ENCODE results near the gene JOSD2. TPM values are rescaled to one million over a fixed set of nuclear protein-coding genes. Genes with fewer than 3 reads are reported as not detected.

JOSD2 gene
- total and polyA plus RNA-seq, 9 of the 15 experiments (the other 6 are each of a cell fraction or from before 2014, with no cell fraction given): 0.06 to 14.4 (median 3.1) TPM

DNA sequence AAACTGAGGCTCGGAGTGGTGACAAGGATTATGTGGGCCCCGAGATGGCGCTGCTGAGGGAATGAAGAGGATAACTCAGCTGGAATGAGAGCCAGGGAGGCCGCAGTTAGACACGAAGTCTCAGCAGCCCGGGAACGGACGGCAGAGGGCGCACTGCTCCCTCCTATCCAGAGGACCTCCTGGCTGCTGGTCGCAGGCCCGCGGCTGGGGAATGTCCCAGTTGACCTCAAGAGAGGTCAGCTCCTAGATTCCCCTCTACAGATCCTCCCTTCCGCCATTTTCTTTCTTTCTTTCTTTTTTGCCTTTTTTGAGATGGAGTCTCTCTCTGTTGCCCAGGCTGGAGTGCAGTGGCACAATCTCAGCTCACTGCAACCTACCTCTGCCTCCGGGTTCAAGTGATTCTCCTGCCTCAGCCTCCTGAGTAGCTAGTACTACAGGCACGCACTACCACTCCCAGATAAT lies 26.8 kb upstream of the JOSD2 start (continued):
- TF ChIP-seq, protein P1, sequence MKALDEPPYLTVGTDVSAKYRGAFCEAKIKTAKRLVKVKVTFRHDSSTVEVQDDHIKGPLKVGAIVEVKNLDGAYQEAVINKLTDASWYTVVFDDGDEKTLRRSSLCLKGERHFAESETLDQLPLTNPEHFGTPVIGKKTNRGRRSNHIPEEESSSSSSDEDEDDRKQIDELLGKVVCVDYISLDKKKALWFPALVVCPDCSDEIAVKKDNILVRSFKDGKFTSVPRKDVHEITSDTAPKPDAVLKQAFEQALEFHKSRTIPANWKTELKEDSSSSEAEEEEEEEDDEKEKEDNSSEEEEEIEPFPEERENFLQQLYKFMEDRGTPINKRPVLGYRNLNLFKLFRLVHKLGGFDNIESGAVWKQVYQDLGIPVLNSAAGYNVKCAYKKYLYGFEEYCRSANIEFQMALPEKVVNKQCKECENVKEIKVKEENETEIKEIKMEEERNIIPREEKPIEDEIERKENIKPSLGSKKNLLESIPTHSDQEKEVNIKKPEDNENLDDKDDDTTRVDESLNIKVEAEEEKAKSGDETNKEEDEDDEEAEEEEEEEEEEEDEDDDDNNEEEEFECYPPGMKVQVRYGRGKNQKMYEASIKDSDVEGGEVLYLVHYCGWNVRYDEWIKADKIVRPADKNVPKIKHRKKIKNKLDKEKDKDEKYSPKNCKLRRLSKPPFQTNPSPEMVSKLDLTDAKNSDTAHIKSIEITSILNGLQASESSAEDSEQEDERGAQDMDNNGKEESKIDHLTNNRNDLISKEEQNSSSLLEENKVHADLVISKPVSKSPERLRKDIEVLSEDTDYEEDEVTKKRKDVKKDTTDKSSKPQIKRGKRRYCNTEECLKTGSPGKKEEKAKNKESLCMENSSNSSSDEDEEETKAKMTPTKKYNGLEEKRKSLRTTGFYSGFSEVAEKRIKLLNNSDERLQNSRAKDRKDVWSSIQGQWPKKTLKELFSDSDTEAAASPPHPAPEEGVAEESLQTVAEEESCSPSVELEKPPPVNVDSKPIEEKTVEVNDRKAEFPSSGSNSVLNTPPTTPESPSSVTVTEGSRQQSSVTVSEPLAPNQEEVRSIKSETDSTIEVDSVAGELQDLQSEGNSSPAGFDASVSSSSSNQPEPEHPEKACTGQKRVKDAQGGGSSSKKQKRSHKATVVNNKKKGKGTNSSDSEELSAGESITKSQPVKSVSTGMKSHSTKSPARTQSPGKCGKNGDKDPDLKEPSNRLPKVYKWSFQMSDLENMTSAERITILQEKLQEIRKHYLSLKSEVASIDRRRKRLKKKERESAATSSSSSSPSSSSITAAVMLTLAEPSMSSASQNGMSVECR (CRISPR knock-in tag; IDR thresholded peaks at IDR 0.05): no peak
- TF ChIP-seq NCOA6 (IDR thresholded peaks at IDR 0.05) (no peak), ZFP30 (CRISPR knock-in tag; IDR thresholded peaks at IDR 0.05; ENCODE audit: borderline replicate concordance) (no peak), JUND (IDR thresholded peaks at IDR 0.05; ENCODE audit: borderline replicate concordance, low read depth, low read length) (peak; percentile 56), JUND (tag; IDR thresholded peaks at IDR 0.05; ENCODE audit: borderline replicate concordance, low read depth, low read length) (no peak; the same call in 2 of the 3 replicates), CBX3 (IDR thresholded peaks at IDR 0.05; ENCODE audit: borderline replicate concordance in 1 of 2, low read length in 2 of 2) (no peak), ZBTB17 (CRISPR knock-in tag; IDR thresholded peaks at IDR 0.05) (0 out of 2 replicates have a peak, but pooled peaks have one; percentile 43), RHOXF2B (CRISPR knock-in tag; conservative IDR thresholded peaks at IDR 0.05) (no peak), ZBED1 (IDR thresholded peaks at IDR 0.05) (no peak), NR4A1 (CRISPR knock-in tag; IDR thresholded peaks at IDR 0.05) (no peak), NR4A1 (tag; IDR thresholded peaks at IDR 0.05) (peak; percentile 67; the same call in 1 of the 2 replicates), MCM2 (IDR thresholded peaks at IDR 0.05; ENCODE audit: low read depth) (no peak)
- TF ChIP-seq, protein P2, sequence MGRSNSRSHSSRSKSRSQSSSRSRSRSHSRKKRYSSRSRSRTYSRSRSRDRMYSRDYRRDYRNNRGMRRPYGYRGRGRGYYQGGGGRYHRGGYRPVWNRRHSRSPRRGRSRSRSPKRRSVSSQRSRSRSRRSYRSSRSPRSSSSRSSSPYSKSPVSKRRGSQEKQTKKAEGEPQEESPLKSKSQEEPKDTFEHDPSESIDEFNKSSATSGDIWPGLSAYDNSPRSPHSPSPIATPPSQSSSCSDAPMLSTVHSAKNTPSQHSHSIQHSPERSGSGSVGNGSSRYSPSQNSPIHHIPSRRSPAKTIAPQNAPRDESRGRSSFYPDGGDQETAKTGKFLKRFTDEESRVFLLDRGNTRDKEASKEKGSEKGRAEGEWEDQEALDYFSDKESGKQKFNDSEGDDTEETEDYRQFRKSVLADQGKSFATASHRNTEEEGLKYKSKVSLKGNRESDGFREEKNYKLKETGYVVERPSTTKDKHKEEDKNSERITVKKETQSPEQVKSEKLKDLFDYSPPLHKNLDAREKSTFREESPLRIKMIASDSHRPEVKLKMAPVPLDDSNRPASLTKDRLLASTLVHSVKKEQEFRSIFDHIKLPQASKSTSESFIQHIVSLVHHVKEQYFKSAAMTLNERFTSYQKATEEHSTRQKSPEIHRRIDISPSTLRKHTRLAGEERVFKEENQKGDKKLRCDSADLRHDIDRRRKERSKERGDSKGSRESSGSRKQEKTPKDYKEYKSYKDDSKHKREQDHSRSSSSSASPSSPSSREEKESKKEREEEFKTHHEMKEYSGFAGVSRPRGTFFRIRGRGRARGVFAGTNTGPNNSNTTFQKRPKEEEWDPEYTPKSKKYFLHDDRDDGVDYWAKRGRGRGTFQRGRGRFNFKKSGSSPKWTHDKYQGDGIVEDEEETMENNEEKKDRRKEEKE (IDR thresholded peaks at IDR 0.05; ENCODE audit: borderline replicate concordance in 1 of 2, control insufficient read depth in 1 of 2, low read depth in 2 of 2, low read length in 1 of 2): peak in 1 of 2 experiments; percentile 77; a peak in 1 of 4 replicates
- TF ChIP-seq, protein P3, sequence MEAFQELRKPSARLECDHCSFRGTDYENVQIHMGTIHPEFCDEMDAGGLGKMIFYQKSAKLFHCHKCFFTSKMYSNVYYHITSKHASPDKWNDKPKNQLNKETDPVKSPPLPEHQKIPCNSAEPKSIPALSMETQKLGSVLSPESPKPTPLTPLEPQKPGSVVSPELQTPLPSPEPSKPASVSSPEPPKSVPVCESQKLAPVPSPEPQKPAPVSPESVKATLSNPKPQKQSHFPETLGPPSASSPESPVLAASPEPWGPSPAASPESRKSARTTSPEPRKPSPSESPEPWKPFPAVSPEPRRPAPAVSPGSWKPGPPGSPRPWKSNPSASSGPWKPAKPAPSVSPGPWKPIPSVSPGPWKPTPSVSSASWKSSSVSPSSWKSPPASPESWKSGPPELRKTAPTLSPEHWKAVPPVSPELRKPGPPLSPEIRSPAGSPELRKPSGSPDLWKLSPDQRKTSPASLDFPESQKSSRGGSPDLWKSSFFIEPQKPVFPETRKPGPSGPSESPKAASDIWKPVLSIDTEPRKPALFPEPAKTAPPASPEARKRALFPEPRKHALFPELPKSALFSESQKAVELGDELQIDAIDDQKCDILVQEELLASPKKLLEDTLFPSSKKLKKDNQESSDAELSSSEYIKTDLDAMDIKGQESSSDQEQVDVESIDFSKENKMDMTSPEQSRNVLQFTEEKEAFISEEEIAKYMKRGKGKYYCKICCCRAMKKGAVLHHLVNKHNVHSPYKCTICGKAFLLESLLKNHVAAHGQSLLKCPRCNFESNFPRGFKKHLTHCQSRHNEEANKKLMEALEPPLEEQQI (IDR thresholded peaks at IDR 0.05): no peak
- TF ChIP-seq, protein P4, sequence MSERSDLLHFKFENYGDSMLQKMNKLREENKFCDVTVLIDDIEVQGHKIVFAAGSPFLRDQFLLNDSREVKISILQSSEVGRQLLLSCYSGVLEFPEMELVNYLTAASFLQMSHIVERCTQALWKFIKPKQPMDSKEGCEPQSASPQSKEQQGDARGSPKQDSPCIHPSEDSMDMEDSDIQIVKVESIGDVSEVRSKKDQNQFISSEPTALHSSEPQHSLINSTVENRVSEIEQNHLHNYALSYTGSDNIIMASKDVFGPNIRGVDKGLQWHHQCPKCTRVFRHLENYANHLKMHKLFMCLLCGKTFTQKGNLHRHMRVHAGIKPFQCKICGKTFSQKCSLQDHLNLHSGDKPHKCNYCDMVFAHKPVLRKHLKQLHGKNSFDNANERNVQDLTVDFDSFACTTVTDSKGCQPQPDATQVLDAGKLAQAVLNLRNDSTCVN (CRISPR knock-in tag; IDR thresholded peaks at IDR 0.05): 0 out of 2 replicates have a peak, but pooled peaks have one; percentile 24
- TF ChIP-seq, protein P5, sequence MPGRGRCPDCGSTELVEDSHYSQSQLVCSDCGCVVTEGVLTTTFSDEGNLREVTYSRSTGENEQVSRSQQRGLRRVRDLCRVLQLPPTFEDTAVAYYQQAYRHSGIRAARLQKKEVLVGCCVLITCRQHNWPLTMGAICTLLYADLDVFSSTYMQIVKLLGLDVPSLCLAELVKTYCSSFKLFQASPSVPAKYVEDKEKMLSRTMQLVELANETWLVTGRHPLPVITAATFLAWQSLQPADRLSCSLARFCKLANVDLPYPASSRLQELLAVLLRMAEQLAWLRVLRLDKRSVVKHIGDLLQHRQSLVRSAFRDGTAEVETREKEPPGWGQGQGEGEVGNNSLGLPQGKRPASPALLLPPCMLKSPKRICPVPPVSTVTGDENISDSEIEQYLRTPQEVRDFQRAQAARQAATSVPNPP (IDR thresholded peaks at IDR 0.05; ENCODE audit: borderline replicate concordance, insufficient read depth, insufficient read length): no peak
